Loucy (cell line): Measurements from ENCODE around the gene LSM14B.

Experiments
- H2AFZ ChIP-seq: fragments of 200-600 bp; sonication (generic); 2 replicates; pipeline ENCODE4 v1.6.0; 2016; ENCODE audit warnings: antibody characterized with exemption, mild to moderate bottlenecking, low read length, moderate library complexity
- H3F3A ChIP-seq: fragments of 200-600 bp; 2 replicates; pipeline ENCODE4 v1.6.0; 2016; ENCODE audit warnings: antibody characterized with exemption, low read depth, mild to moderate bottlenecking
- H3K27me3 ChIP-seq: fragments of 200-600 bp; sonication (generic); 2 replicates; pipeline ENCODE4 v1.6.1; 2014; ENCODE audit warnings: low read length, mild to moderate bottlenecking; ENCODE audit not compliant: insufficient read depth, poor library complexity, severe bottlenecking
- H3K36me3 ChIP-seq: fragments of 200-600 bp; sonication (generic); 2 replicates; pipeline ENCODE4 v1.6.1; 2016; ENCODE audit warnings: low read length; ENCODE audit not compliant: insufficient read depth
- H3K4me1 ChIP-seq: fragments of 200-600 bp; sonication (generic); 2 replicates; pipeline ENCODE4 v1.5.1; 2014; ENCODE audit warnings: low read length, mild to moderate bottlenecking; ENCODE audit not compliant: insufficient read depth, poor library complexity, severe bottlenecking
- H3K4me2 ChIP-seq: fragments of 200-600 bp; sonication (generic); 2 replicates; pipeline ENCODE4 v1.6.0; 2014; ENCODE audit warnings: antibody characterized with exemption, low read length, low read depth, mild to moderate bottlenecking; ENCODE audit not compliant: poor library complexity, severe bottlenecking
- H3K4me3 ChIP-seq: fragments of 200-600 bp; sonication (generic); 2 replicates; pipeline ENCODE4 v1.5.1; 2014; ENCODE audit warnings: low read length, mild to moderate bottlenecking, mixed read lengths; ENCODE audit not compliant: poor library complexity, severe bottlenecking
- H3K79me2 ChIP-seq: fragments of 200-600 bp; sonication (generic); 2 replicates; pipeline ENCODE4 v1.6.1; 2014; ENCODE audit warnings: low read length; ENCODE audit not compliant: insufficient read depth
- H3K9ac ChIP-seq: fragments of 200-600 bp; sonication (generic); 2 replicates; pipeline ENCODE4 v1.6.0; 2014; ENCODE audit warnings: mild to moderate bottlenecking, low read depth, low read length, moderate library complexity; ENCODE audit not compliant: poor library complexity, severe bottlenecking
- H3K9me2 ChIP-seq: fragments of 200-600 bp; sonication (generic); replicated peaks from 2 replicates; pipeline ENCODE4 v1.6.1; 2016; ENCODE audit warnings: low read depth, low read length, mixed read lengths
- H3K9me3 ChIP-seq: fragments of 200-600 bp; sonication (generic); 2 replicates; pipeline ENCODE4 v1.6.1; 2014; ENCODE audit warnings: mild to moderate bottlenecking, antibody characterized with exemption, low read length, low read depth; ENCODE audit not compliant: insufficient read depth
- H4K20me1 ChIP-seq: fragments of 200-600 bp; sonication (generic); 2 replicates; pipeline ENCODE4 v1.6.0; 2014; ENCODE audit warnings: antibody characterized with exemption, low read length, mild to moderate bottlenecking; ENCODE audit not compliant: insufficient read depth, poor library complexity, severe bottlenecking
- CTCF ChIP-seq: fragments of 200-600 bp; sonication (generic); conservative IDR thresholded peaks from 2 replicates; pipeline ENCODE4 v1.5.1; 2014; ENCODE audit warnings: mild to moderate bottlenecking, antibody characterized with exemption, low read length
- EZH2phosphoT487 ChIP-seq: fragments of 200-600 bp; IDR thresholded peaks from 2 replicates; pipeline ENCODE4 v1.6.1; 2018; ENCODE audit warnings: antibody characterized with exemption, mild to moderate bottlenecking, moderate library complexity, borderline replicate concordance

LSM14B gene

DNA sequence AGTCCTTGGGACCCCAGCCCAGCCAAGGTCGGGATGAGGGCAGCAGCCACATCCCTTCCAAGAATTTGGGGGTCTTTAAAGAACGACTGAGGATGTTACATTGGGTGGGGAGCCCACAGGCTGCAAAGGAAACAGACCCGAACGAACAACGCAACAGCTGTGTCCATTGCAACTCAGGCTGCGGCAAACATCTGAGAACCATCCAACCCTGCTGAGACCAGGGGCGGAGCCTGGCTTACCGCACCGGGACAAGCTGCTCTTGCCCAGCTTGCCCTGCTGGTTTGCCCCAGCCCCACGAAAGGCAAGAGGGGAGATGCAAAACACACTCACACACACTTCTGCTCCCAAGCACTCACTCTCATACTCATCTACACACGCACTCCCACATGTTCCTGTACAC, 35.0 kb upstream of the LSM14B start:
- Histone ChIP-seq H3K4me1 (no peaks in the 10 kb centered on the region), H3K4me2 (no peak overlapping the region), H3K4me3 (no peak overlapping the region), H3K9ac (no peak overlapping the region), H3K9me3 (no peaks in the 10 kb centered on the region), H3F3A (no peaks in the 10 kb centered on the region), H3K9me2 (no peaks in the 10 kb centered on the region), H3K79me2 (no peaks in the 10 kb centered on the region), H2AFZ (no peak overlapping the region), H4K20me1 (no peaks in the 10 kb centered on the region), H3K36me3 (no peaks in the 10 kb centered on the region), H3K27me3 (no peaks in the 10 kb centered on the region)
- no peak for TF ChIP-seq CTCF
- no peak for TF ChIP-seq EZH2phosphoT487

DNA sequence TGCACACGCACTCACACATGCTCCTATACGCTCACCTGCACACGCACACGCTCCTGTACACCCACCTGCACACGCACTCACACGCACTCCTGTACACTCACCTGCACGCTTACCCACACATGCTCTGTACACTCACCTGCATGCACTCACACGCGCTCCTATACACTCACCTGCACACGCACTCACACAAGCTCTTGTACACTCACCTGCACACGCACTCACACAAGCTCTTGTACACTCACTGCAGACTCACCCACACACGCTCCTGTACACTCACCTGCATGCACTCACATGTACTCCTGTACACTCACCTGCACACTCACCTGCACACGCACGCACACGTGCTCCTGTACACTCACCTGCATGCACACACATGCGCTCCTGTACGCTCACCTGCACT, 34.6 kb upstream of the LSM14B start:
- Histone ChIP-seq H4K20me1 (no peaks in the 10 kb centered on the region), H3K9ac (no peak overlapping the region), H2AFZ (no peak overlapping the region), H3F3A (no peaks in the 10 kb centered on the region), H3K9me2 (no peaks in the 10 kb centered on the region), H3K27me3 (no peaks in the 10 kb centered on the region), H3K79me2 (no peaks in the 10 kb centered on the region), H3K4me1 (no peaks in the 10 kb centered on the region), H3K9me3 (no peaks in the 10 kb centered on the region), H3K4me3 (no peak overlapping the region), H3K4me2 (no peak overlapping the region), H3K36me3 (no peaks in the 10 kb centered on the region)
- TF ChIP-seq EZH2phosphoT487 (no peak), CTCF (no peak)

DNA sequence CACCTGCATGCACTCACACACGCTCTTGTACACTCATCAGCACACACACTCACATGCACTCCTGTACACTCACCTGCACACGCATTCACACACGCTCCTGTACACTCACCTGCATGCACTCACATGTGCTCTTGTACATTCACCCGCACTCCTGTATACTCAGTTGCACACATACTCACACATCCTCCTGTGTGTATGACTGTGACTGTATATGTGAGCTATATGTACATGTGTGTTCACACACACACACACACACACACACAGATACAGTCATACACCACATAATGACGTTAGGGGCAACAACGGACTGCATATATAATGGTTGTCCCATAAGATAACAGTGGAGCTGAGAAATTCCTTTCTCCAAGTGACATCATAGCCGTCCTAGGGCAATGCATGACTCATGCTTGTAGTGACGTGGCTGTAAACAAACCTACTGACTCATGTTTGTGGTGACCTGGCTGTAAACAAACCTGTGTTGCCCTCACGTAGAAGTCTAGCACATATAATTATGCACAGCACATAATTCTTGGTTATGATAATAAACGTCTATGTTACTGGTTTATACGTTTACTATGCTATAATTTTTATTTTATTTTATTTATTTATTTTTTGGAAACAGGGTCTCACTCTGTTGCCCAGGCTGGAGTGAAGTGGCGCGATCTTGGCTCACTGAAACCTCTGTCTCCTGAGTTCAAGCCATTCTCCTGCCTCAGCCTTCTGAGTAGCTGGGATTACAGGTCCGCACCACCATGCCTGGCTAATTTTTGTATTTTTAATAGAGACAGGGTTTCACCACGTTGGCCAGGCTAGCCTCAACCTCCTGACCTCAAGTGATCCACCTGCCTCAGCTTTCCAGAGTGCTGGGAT, 33.8 kb upstream of the LSM14B start:
- Histone ChIP-seq H3K4me2 (no peak overlapping the region), H3K9ac (no peak overlapping the region), H3K27me3 (no peaks in the 10 kb centered on the region)

DNA sequence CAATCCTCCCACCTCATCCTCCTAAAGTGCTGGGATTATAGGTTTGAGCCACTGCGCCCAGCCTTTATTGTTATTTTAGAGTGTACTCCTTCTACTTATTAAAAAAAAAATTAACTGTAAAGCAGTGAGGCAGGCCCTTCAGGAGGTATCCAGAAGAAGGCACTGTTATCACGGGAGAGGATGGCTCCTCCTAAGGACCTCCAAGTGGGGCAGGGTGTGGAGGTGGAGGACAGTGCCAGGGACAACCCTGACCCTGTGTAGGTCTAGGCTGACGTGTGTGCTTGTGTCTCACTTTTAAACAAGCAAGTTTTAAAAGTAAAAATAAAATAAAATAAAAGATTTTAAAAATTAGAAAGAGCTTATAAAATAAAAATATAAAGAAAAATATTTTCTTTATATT, 32.9 kb upstream of the LSM14B start:
- Histone ChIP-seq H3K9me2 (no peaks in the 10 kb centered on the region), H3K27me3 (no peaks in the 10 kb centered on the region), H2AFZ (no peak overlapping the region), H3K79me2 (no peaks in the 10 kb centered on the region), H3F3A (no peaks in the 10 kb centered on the region), H3K4me1 (no peaks in the 10 kb centered on the region), H3K36me3 (no peaks in the 10 kb centered on the region), H3K4me2 (no peak overlapping the region), H4K20me1 (no peaks in the 10 kb centered on the region), H3K4me3 (no peak overlapping the region), H3K9me3 (no peaks in the 10 kb centered on the region), H3K9ac (no peak overlapping the region)
- no peak for TF ChIP-seq EZH2phosphoT487
- TF ChIP-seq CTCF, result peak; percentile 30

More for the DNA sequence above, 33.8 kb upstream of the LSM14B start:
- Histone ChIP-seq H3K36me3 (no peaks in the 10 kb centered on the region), H3F3A (no peaks in the 10 kb centered on the region), H3K9me3 (no peaks in the 10 kb centered on the region), H3K4me3 (no peak overlapping the region), H3K9me2 (no peaks in the 10 kb centered on the region), H3K79me2 (no peaks in the 10 kb centered on the region), H3K4me1 (no peaks in the 10 kb centered on the region), H4K20me1 (no peaks in the 10 kb centered on the region), H2AFZ (no peak overlapping the region)
- TF ChIP-seq EZH2phosphoT487, result no peak
